MCF 10A (cell line): Measurements from ENCODE around the gene ITPRIPL1. TPM values are rescaled to one million over a fixed set of nuclear protein-coding genes. Genes with fewer than 3 reads are reported as not detected.

ENCODE experiments used
- BruUV-seq: library from RNA; stranded (reverse); fragments of 400-500 nt; replicated peaks from 2 replicates; lab custom pipeline; 2021; lab: Mats Ljungman, UMichigan
- CTCF ChIA-PET: fragments of 300-600 bp; sonication (Branson Sonifier 250); formaldehyde crosslinking; extraction: SDS; loops from one replicate; lab custom pipeline; 2021; ENCODE audit warnings: antibody characterized with exemption, inconsistent platforms; lab: Yijun Ruan, JAX
- POLR2A ChIA-PET: fragments of 300-600, 350-650 bp; sonication (Branson Sonifier 250); formaldehyde crosslinking; extraction: SDS; loops from one replicate; lab custom pipeline; 2020; ENCODE audit warnings: antibody characterized with exemption, inconsistent platforms; lab: Yijun Ruan, JAX
- DNase-seq: peaks from one replicate; pipeline ENCODE4 v3.0.0-alpha.2; 2018; ENCODE audit not compliant: unreplicated experiment
- H3K27ac Mint-ChIP-seq: one replicate; pipeline ENCODE4 v1.8.0; 2022; ENCODE audit warnings: mild to moderate bottlenecking, low read depth, mixed read lengths; ENCODE audit not compliant: unreplicated experiment
- H3K27me3 Mint-ChIP-seq: one replicate; pipeline ENCODE4 v1.8.0; 2022; ENCODE audit warnings: mixed read lengths; ENCODE audit not compliant: insufficient read depth, unreplicated experiment
- H3K36me3 Mint-ChIP-seq: one replicate; pipeline ENCODE4 v1.8.0; 2022; ENCODE audit warnings: mild to moderate bottlenecking, moderate library complexity, mixed read lengths; ENCODE audit not compliant: insufficient read depth, unreplicated experiment
- H3K4me1 Mint-ChIP-seq: one replicate; pipeline ENCODE4 v1.8.0; 2022; ENCODE audit warnings: mixed read lengths; ENCODE audit not compliant: insufficient read depth, unreplicated experiment
- H3K4me3 Mint-ChIP-seq: one replicate; pipeline ENCODE4 v1.8.0; 2022; ENCODE audit warnings: mild to moderate bottlenecking, moderate library complexity, mixed read lengths; ENCODE audit not compliant: unreplicated experiment
- H3K9me3 Mint-ChIP-seq: one replicate; pipeline ENCODE4 v1.8.0; 2022; ENCODE audit warnings: mixed read lengths; ENCODE audit not compliant: unreplicated experiment
- CTCF ChIP-seq: fragments of 200-600 bp; IDR thresholded peaks from one replicate; pipeline ENCODE4 v1.8.0; 2022; ENCODE audit warnings: antibody characterized with exemption, mild to moderate bottlenecking; ENCODE audit not compliant: unreplicated experiment
- intact Hi-C: fragments of 100-400 bp; cut with micrococcal nuclease; formaldehyde crosslinking; loops from 2 replicates; pipeline ENCODE4 v1.14.1; 2022
- total RNA-seq: library from RNA; stranded (reverse); gene quantifications from 2 replicates; pipeline ENCODE4 v1.2.3, GENCODE V29; 2022

Gene ITPRIPL1
- total RNA-seq, 1 experiment from 2014 or later: not detected

GRCh38 chr2:96325884-96326255 is 753 bp downstream of the ITPRIPL1 start:
- Mint-ChIP-seq H3K4me1 (peaks cover 20% of the 10 kb centered on the region), H3K27me3 (peaks cover 72% of the 10 kb centered on the region), H3K36me3 (no peaks in the 10 kb centered on the region), H3K4me3 (no peak overlapping the region), H3K27ac (no peak overlapping the region), H3K9me3 (no peaks in the 10 kb centered on the region)
- POLR2A ChIA-PET: no interaction called here
- intact Hi-C loops: no loop called here
- CTCF ChIA-PET: no interaction called here
- BruUV-seq: no TSS peak
- TF ChIP-seq CTCF: no peak
- DNase-seq: no peak

GRCh38 chr2:96326564-96326963 is 1.4 kb downstream of the ITPRIPL1 start:
- ChIA-PET CTCF (interaction anchor here (0.6 to 1.5 kb wide), 2 partner anchors 22 to 184 kb away, joined by 3 to 4 read pairs; no protein-coding TSS in a partner anchor), POLR2A (interaction anchor here (6.0 kb wide), 1 partner anchor 20 kb away, joined by 78 read pairs; the partner anchor contains the start of gene SNRNP200)

GRCh38 chr2:96326990-96327820 is 2.1 kb downstream of the ITPRIPL1 start:
- Mint-ChIP-seq H3K36me3 (peaks cover 6% of the 10 kb centered on the region), H3K4me1 (peaks cover 19% of the 10 kb centered on the region), H3K4me3 (no peak overlapping the region), H3K27ac (no peak overlapping the region), H3K27me3 (peaks cover 59% of the 10 kb centered on the region), H3K9me3 (no peaks in the 10 kb centered on the region)
- BruUV-seq: no TSS peak
- intact Hi-C loops: no loop called here
- DNase-seq: no peak
- POLR2A ChIA-PET: interaction anchor here (6.0 kb wide), 1 partner anchor 21 kb away, joined by 78 read pairs; the partner anchor contains the start of gene SNRNP200
- CTCF ChIA-PET: interaction anchor here (0.6 to 1.5 kb wide), 2 partner anchors 22 to 184 kb away, joined by 3 to 4 read pairs; no protein-coding TSS in a partner anchor
- no peak for TF ChIP-seq CTCF

More at GRCh38 chr2:96326564-96326963, 1.4 kb downstream of the ITPRIPL1 start:
- H3K9me3 Mint-ChIP-seq: no peaks in the 10 kb centered on the region
- no peak overlapping the region for H3K27ac Mint-ChIP-seq
- TF ChIP-seq CTCF: no peak
- H3K4me1 Mint-ChIP-seq: peaks cover 19% of the 10 kb centered on the region
- no peak for DNase-seq
- H3K27me3 Mint-ChIP-seq: peaks cover 65% of the 10 kb centered on the region
- no peak overlapping the region for H3K4me3 Mint-ChIP-seq
- BruUV-seq: no TSS peak
- intact Hi-C loops: no loop called here
- peaks cover 5% of the 10 kb centered on the region for H3K36me3 Mint-ChIP-seq

- TF ChIP-seq CTCF: no peak
- intact Hi-C loops: no loop called here
- Mint-ChIP-seq H3K27ac (peak overlapping the region; percentile 75), H3K4me1 (peaks cover 28% of the 10 kb centered on the region), H3K9me3 (no peaks in the 10 kb centered on the region), H3K36me3 (peaks cover 6% of the 10 kb centered on the region), H3K4me3 (no peak overlapping the region), H3K27me3 (peaks cover 39% of the 10 kb centered on the region)
- ChIA-PET CTCF (no interaction called here), POLR2A (interaction anchor here (0.7 to 6.0 kb wide), 9 partner anchors 9 to 205 kb away, joined by 3 to 78 read pairs (median 4); partner anchors contain the start of gene SNRNP200)
- peak; percentile 98 for DNase-seq
- no TSS peak for BruUV-seq
Observed at GRCh38 chr2:96329456-96329855, 4.3 kb downstream of the ITPRIPL1 start.
